HFFc6 (cell line): ENCODE results near the gene RPS6KA5. TPM values are rescaled to one million over a fixed set of nuclear protein-coding genes. Genes with fewer than 3 reads are reported as not detected.
"Not testable (repeated sequence)": the region's sequence is repeated elsewhere in the genome, so short reads cannot be mapped to it uniquely, and the experiment has no call there.

Source experiments
- DNase-seq: peaks from one replicate; pipeline ENCODE4 v3.0.0-alpha.2; 2018
- H3K27ac Mint-ChIP-seq: 2 replicates; pipeline ENCODE4 v1.8.0; 2020; ENCODE audit warnings: mild to moderate bottlenecking, mixed read lengths
- H3K27me3 Mint-ChIP-seq: 2 replicates; pipeline ENCODE4 v1.8.0; 2021; ENCODE audit warnings: mild to moderate bottlenecking, moderate library complexity, mixed read lengths; ENCODE audit not compliant: insufficient read depth
- H3K36me3 Mint-ChIP-seq: 2 replicates; pipeline ENCODE4 v1.8.0; 2021; ENCODE audit warnings: low read depth, mixed read lengths
- H3K4me1 Mint-ChIP-seq: 2 replicates; pipeline ENCODE4 v1.8.0; 2020; ENCODE audit warnings: low read depth, mixed read lengths
- H3K4me3 Mint-ChIP-seq: 2 replicates; pipeline ENCODE4 v1.8.0; 2020; ENCODE audit warnings: mild to moderate bottlenecking, moderate library complexity, mixed read lengths
- H3K9me3 Mint-ChIP-seq: 2 replicates; pipeline ENCODE4 v1.8.0; 2020; ENCODE audit warnings: mild to moderate bottlenecking, mixed read lengths
- total RNA-seq, 6 experiments: library from RNA; stranded (reverse); fragmentation: NEBNext Ultra II Directional; extraction: Animal tissue kit (Norgen Biotek cat#: 25700); gene quantifications; 2 replicates in 1 of 6; 3 replicates in 5 of 6; pipeline ENCODE4 v1.2.3, GENCODE V29; 2021
- TF ChIP-seq, protein P1 (sequence below): fragments of 200-600 bp; sonication (generic); IDR thresholded peaks from 2 replicates; pipeline ENCODE4 v1.5.0; 2021; ENCODE audit warnings: antibody characterized with exemption, mild to moderate bottlenecking

The RPS6KA5 gene
- total RNA-seq, 6 experiments from 2014 or later, result 0.36 to 0.91 (median 0.48) TPM

DNA sequence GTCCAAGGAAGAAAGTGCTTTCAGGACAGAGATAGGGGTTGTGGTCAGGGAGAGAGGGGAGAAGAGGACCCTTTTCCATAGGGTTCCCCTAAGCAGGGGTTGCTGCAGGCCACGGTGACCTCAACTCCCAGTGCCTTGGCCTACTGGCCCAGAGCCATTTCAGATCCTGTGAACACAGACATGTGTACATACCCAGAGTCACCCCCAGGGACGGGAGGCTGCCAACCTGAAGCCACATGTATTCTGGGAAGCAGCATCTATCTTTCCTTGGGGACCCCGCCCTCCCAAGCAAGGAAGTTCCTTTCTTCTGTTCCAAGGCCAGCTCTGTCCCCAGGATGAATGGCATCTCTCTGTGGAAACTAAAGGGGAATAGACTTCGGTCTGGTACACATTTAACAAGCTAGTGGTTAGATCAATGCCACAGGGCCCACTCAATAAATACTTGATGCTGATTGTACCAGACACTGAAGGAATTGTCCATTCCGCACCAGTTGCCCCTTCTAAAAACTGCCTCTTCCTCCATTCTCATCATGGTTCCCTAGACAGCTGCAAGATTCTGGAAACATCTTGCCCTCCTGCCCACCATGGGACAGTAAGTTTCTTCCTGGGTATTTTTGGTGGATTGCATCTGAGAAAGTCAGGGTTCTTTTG is 28.3 kb upstream of the RPS6KA5 start:
- H3K4me1 Mint-ChIP-seq, result no peaks in the 10 kb centered on the region
- DNase-seq, result no peak
- no peaks in the 10 kb centered on the region for H3K36me3 Mint-ChIP-seq
- H3K4me3 Mint-ChIP-seq, result no peak overlapping the region
- H3K27me3 Mint-ChIP-seq, result peaks cover 37% of the 10 kb centered on the region
- H3K27ac Mint-ChIP-seq, result no peak overlapping the region
- no peaks in the 10 kb centered on the region for H3K9me3 Mint-ChIP-seq
- TF ChIP-seq, protein P1, sequence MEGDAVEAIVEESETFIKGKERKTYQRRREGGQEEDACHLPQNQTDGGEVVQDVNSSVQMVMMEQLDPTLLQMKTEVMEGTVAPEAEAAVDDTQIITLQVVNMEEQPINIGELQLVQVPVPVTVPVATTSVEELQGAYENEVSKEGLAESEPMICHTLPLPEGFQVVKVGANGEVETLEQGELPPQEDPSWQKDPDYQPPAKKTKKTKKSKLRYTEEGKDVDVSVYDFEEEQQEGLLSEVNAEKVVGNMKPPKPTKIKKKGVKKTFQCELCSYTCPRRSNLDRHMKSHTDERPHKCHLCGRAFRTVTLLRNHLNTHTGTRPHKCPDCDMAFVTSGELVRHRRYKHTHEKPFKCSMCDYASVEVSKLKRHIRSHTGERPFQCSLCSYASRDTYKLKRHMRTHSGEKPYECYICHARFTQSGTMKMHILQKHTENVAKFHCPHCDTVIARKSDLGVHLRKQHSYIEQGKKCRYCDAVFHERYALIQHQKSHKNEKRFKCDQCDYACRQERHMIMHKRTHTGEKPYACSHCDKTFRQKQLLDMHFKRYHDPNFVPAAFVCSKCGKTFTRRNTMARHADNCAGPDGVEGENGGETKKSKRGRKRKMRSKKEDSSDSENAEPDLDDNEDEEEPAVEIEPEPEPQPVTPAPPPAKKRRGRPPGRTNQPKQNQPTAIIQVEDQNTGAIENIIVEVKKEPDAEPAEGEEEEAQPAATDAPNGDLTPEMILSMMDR, result no peak

DNA sequence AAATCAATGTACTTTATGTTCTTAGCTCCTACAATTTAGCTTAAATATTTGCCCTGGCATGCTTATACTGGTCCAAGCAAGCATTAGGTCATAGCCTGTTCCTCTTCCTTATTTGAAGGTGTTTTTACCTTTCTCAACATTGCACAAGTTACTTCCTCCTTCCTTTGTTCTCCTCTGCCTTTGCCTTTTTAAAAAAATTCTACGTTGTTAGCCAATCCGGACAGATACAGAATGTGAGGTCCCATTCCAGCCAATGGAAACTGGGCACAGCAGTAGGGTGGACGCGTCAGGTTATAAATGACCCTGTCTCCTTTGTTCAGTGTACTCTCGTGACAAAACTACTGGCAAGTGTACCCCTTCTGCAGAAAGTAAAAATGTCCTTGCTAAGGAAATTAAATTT is 27.0 kb upstream of the RPS6KA5 start:
- not testable (repeated sequence) for H3K4me3 Mint-ChIP-seq, H3K36me3 Mint-ChIP-seq, H3K9me3 Mint-ChIP-seq, DNase-seq, H3K4me1 Mint-ChIP-seq, H3K27ac Mint-ChIP-seq
- H3K27me3 Mint-ChIP-seq, result peaks cover 37% of the 10 kb centered on the region

DNA sequence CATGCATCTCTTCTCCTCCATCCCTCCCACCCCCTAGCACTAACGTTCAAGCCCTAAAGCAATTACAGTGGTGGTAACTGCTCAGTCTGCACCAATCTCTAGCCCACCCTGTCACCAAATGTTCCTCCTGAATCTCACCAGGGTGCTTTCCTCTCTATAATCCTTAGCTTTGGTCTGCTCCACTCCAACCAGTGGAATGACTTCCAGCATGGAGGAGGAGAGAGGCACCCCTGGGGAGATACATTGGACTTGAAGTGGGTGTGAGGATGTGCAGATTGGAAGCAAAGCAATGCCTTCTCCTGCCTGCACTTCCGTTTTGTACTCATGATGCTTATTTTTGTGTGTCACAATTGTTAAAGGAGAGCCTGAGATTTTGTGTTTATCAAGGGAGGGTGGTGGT is 24.1 kb upstream of the RPS6KA5 start:
- H3K27ac Mint-ChIP-seq, result no peak overlapping the region
- DNase-seq, result no peak
- H3K9me3 Mint-ChIP-seq, result no peaks in the 10 kb centered on the region
- TF ChIP-seq, protein P1, result no peak
- H3K4me3 Mint-ChIP-seq, result no peak overlapping the region
- no peaks in the 10 kb centered on the region for H3K36me3 Mint-ChIP-seq
- no peaks in the 10 kb centered on the region for H3K4me1 Mint-ChIP-seq
- H3K27me3 Mint-ChIP-seq, result peaks cover 23% of the 10 kb centered on the region

DNA sequence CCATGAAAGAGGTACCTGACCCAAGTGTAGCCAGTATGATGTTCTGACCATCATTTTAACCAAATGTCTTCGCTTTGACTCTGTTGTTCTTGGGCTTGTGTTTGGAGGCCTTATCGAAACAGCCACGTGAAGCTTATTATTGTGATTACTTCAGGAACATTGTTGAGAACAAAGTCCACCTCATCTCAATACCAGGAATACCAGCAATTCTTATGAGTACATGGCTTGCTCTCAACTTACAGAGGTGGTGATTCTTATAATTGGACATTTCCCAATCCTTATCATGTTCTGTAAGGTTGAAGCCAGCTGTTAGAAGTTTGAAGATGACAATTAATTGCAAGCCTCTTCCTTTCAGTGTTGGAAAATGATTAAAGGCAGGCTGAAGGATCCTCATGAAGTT is 21.8 kb upstream of the RPS6KA5 start:
- TF ChIP-seq, protein P1, result no peak
- H3K4me3 Mint-ChIP-seq, result no peak overlapping the region
- no peak for DNase-seq
- H3K27me3 Mint-ChIP-seq, result peaks cover 13% of the 10 kb centered on the region
- H3K9me3 Mint-ChIP-seq, result no peaks in the 10 kb centered on the region
- H3K4me1 Mint-ChIP-seq, result no peaks in the 10 kb centered on the region
- no peak overlapping the region for H3K27ac Mint-ChIP-seq
- H3K36me3 Mint-ChIP-seq, result no peaks in the 10 kb centered on the region

DNA sequence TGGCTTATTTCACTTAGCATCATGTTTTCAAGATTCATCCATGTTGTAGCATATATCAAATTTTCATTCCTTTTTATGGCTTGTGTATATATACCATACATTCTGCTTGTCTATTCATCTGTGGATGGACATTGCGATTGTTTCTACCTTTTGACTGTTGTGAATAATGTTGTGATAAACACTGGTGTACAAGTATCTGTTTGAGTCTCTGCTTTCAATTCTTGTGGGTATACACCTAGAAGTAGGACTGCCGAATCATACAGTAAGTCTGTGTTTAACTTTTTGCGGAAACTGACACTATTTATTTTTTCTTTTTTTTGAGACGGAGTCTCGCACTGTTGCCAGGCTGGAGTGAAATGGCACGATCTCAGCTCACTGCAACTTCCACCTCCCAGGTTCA is 19.6 kb upstream of the RPS6KA5 start:
- Mint-ChIP-seq H3K27ac (no peak overlapping the region), H3K9me3 (no peaks in the 10 kb centered on the region), H3K4me3 (no peak overlapping the region), H3K27me3 (peaks cover 7% of the 10 kb centered on the region), H3K36me3 (no peaks in the 10 kb centered on the region), H3K4me1 (no peaks in the 10 kb centered on the region)
- DNase-seq, result no peak
- TF ChIP-seq, protein P1, result no peak

DNA sequence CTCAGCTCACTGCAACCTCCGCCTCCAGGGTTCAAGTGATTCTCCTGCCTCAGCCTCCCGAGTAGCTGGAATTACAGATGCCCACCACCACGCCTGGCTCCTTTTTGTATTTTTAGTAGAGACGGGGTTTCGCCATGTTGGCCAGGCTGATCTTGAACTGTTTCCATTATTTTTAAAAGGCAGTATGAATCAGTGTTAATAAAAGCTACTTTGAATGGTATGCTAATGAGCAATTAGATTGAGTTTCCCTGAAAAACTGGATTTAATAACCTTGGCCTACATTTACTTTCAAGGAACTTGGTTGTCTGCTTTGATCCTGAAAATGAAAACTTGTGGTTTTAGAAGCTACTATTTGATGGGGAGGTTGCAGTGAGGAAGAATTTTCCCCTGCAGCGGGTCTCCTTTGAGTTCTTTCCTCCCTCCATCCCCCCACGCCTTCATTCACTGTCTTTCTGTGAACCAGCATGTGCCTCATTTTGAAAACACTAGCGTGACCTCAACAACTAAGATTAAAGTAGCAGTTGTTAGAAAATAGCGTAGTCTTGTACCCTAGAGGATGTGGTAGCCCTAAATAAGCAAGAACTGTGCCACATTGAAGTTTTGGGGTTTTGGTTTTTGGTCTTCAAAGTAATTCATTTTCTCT is 17.8 kb upstream of the RPS6KA5 start:
- no peak overlapping the region for H3K27ac Mint-ChIP-seq
- no peaks in the 10 kb centered on the region for H3K36me3 Mint-ChIP-seq
- H3K27me3 Mint-ChIP-seq, result peaks cover 2% of the 10 kb centered on the region
- no peak for DNase-seq
- TF ChIP-seq, protein P1, result no peak
- no peaks in the 10 kb centered on the region for H3K9me3 Mint-ChIP-seq
- H3K4me3 Mint-ChIP-seq, result no peak overlapping the region
- H3K4me1 Mint-ChIP-seq, result no peaks in the 10 kb centered on the region
